GM21825 (cell line): ENCODE measurements around the gene HSH2D.
"Not testable (repeated sequence)": the region's sequence is repeated elsewhere in the genome, so short reads cannot be mapped to it uniquely, and the experiment has no call there.

Experiments
- ATAC-seq: cut with Tn5 transposase; IDR thresholded peaks from one replicate; pipeline ENCODE4 v1.9.1; 2021; ENCODE audit warnings: mild to moderate bottlenecking, moderate library complexity; ENCODE audit not compliant: unreplicated experiment

HSH2D gene

GRCh38 chr19:16154557-16154956, 11.1 kb downstream of the HSH2D start:
- no peak for ATAC-seq

GRCh38 chr19:16155128-16155527, 11.6 kb downstream of the HSH2D start:
- no peak for ATAC-seq

GRCh38 chr19:16156904-16157303, 13.4 kb downstream of the HSH2D start:
- ATAC-seq = no peak

- no peak for ATAC-seq
Observed at GRCh38 chr19:16157601-16158000, 14.1 kb downstream of the HSH2D start.

- ATAC-seq = no peak
Observed at GRCh38 chr19:16159655-16160054, 16.2 kb downstream of the HSH2D start.

- ATAC-seq = no peak
Observed at GRCh38 chr19:16160445-16160942, 17.0 kb downstream of the HSH2D start.

GRCh38 chr19:16160943-16161560, 17.6 kb downstream of the HSH2D start:
- ATAC-seq = no peak

GRCh38 chr19:16161840-16162239, 18.4 kb downstream of the HSH2D start:
- no peak for ATAC-seq

- no peak for ATAC-seq
Observed at GRCh38 chr19:16164222-16164890, 20.9 kb downstream of the HSH2D start.

GRCh38 chr19:16166417-16166816, 22.9 kb downstream of the HSH2D start:
- no peak for ATAC-seq

GRCh38 chr19:16167055-16167454, 23.6 kb downstream of the HSH2D start:
- no peak for ATAC-seq

GRCh38 chr19:16168465-16169081, 25.1 kb downstream of the HSH2D start:
- no peak for ATAC-seq

- no peak for ATAC-seq
Observed at GRCh38 chr19:16170134-16170533, 26.6 kb downstream of the HSH2D start.

GRCh38 chr19:16175954-16176353, 32.5 kb downstream of the HSH2D start:
- ATAC-seq = no peak

- not testable (repeated sequence) for ATAC-seq
Observed at GRCh38 chr19:16178866-16179265, 35.4 kb downstream of the HSH2D start.

- ATAC-seq = no peak
Observed at GRCh38 chr19:16180611-16181010, 37.1 kb downstream of the HSH2D start.

- ATAC-seq = no peak
Observed at GRCh38 chr19:16184665-16185122, 41.2 kb downstream of the HSH2D start.

GRCh38 chr19:16185123-16185767, 41.8 kb downstream of the HSH2D start, which contains the start of gene FAM32A:
Gene FAM32A (plus strand): TSS chr19:16185410. CDS start chr19:16185443, 33 bp downstream.
- ATAC-seq = peak; percentile 89

- peak; percentile 25 for ATAC-seq
Observed at GRCh38 chr19:16185768-16186123, 42.3 kb downstream of the HSH2D start.

GRCh38 chr19:16188521-16188920, 45.0 kb downstream of the HSH2D start:
- no peak for ATAC-seq

GRCh38 chr19:16190198-16190597, 46.7 kb downstream of the HSH2D start:
- no peak for ATAC-seq
